ENCODE data around the gene TAF1B.

DNA sequence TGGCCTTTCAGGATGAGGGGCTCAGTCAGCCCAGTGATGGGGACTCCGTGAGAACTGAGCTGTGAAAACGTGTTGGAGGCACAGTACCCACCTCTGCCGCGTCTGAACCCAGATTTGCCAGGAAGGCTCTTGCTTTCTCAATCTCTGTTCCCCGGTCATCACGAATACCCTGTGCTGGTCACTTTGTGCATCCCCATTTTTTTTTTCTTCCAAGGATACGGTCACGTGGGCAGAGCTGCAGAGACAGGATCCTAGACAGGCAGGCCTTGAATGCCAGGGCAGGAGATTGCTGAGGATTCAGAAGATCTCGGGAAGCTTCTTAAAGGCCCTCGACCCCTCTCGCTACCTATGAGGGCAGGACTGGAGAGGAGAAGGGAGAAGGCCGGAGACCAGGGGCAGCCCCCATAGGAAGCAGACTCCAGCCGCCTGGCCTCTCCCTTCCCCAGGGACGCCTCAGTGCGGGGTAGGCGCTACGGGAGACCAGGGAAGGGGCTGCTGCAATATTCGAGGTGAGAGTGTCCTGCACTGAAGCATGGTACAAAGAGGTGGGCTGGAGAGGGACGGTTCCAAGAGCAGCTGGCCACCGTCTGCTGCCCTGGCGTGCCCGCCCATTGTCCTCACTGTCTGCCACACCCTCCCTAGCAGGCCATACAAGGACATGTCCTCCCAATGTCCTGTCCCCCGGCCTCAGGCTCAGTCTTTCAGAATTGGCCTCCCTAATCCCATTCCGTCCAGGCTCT is 29.0 kb upstream of the TAF1B start:
- TF ChIP-seq POLR2A (IDR thresholded peaks at IDR 0.05) (no peak), POLR2AphosphoS5 (IDR thresholded peaks at IDR 0.05) (no peak)
- TF ChIP-seq, protein P1, sequence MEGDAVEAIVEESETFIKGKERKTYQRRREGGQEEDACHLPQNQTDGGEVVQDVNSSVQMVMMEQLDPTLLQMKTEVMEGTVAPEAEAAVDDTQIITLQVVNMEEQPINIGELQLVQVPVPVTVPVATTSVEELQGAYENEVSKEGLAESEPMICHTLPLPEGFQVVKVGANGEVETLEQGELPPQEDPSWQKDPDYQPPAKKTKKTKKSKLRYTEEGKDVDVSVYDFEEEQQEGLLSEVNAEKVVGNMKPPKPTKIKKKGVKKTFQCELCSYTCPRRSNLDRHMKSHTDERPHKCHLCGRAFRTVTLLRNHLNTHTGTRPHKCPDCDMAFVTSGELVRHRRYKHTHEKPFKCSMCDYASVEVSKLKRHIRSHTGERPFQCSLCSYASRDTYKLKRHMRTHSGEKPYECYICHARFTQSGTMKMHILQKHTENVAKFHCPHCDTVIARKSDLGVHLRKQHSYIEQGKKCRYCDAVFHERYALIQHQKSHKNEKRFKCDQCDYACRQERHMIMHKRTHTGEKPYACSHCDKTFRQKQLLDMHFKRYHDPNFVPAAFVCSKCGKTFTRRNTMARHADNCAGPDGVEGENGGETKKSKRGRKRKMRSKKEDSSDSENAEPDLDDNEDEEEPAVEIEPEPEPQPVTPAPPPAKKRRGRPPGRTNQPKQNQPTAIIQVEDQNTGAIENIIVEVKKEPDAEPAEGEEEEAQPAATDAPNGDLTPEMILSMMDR (IDR thresholded peaks at IDR 0.05) = peak in 1 of 4 experiments; percentile 23

Data from prostate gland (tissue), 2 donors.